Right atrium auricular region (tissue), 2 donors: Measurements from ENCODE around the gene ZNF74. TPM values are rescaled to one million over a fixed set of nuclear protein-coding genes. Genes with fewer than 3 reads are reported as not detected.

Experiments
- DNase-seq: peaks from one replicate; pipeline ENCODE4 v3.0.0-alpha.2; 2019; ENCODE audit warnings: low spot score
- H3K27ac ChIP-seq, 2 donors: fragments of 200-600 bp; sonication (generic); 1 replicate in 1 of 2; 2 replicates in 1 of 2; pipeline ENCODE4 v1.5.1; 2016 to 2019
- H3K27me3 ChIP-seq, 2 donors: fragments of 200-600 bp; sonication (generic); one replicate each; pipeline versions ENCODE4 v1.5.1 to v1.6.0; 2017 to 2019
- H3K36me3 ChIP-seq: fragments of 200-600 bp; sonication (generic); one replicate; pipeline ENCODE4 v1.5.1; 2016
- H3K4me1 ChIP-seq, 2 donors: fragments of 200-600 bp; sonication (generic); one replicate each; pipeline versions ENCODE4 v1.5.1 to v1.6.0; 2017 to 2019
- H3K4me3 ChIP-seq, 2 donors: fragments of 200-600 bp; sonication (generic); 1 replicate in 1 of 2; 2 replicates in 1 of 2; pipeline ENCODE4 v1.5.1; 2017 to 2019; ENCODE audit warnings: mild to moderate bottlenecking in 1 of 2, moderate library complexity in 1 of 2
- H3K9me3 ChIP-seq, 2 donors: fragments of 200-600 bp; sonication (generic); one replicate each; pipeline ENCODE4 v1.5.1; 2019
- total RNA-seq, 2 donors: library from RNA; depleted of rRNA; stranded (reverse); fragments of >200 nt; gene quantifications; one replicate each; pipeline ENCODE4 v1.1.0, GENCODE V29; 2016
- TF ChIP-seq, protein P1 (sequence below), 2 donors: fragments of 200-600 bp; sonication (generic); IDR thresholded peaks; one replicate each; pipeline ENCODE4 v1.5.1; 2019; ENCODE audit warnings: antibody characterized with exemption in 2 of 2

Gene ZNF74
- total RNA-seq, 2 donors from 2014 or later = 5.6 to 6.3 TPM

DNA sequence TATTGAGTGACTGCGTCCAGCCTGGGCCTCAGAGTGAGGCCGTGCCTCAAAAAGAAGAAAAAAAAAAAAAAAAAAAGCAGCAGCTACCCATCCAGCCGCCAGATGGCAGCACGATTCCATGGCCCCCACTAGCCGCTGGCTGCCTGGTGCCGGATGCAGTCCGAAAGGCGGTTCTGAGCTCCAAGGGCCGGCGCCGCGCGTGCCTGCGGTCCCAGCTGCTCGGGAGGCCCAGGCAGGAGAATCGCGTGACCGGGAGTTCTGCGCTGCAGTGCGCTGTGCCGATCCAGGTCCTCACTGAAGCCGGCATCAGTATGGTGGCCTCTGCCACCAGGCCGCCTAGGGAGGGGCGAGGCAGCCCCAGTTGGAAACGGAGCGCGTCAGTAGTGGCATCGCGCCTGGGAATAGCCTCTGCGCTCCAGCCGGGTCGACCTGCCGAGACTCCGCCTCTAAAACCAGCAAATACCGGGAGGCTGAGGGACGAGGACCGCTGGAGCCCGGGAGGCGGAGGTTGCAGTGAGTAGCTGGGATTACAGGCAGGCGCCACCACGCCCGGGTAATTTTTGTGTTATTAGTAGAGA lies 24.3 kb downstream of the ZNF74 start:
- Histone ChIP-seq H3K27me3 (no peaks in the 10 kb centered on the region), H3K9me3 (no peaks in the 10 kb centered on the region), H3K27ac (peak overlapping the region in 1 of 2 donors; percentile 51), H3K36me3 (no peaks in the 10 kb centered on the region), H3K4me1 (peaks cover 0 to 13% of the 10 kb centered on the region in 2 donors), H3K4me3 (peak overlapping the region; percentile 18 to 45)
- peak; percentile 77 for DNase-seq
- TF ChIP-seq, protein P1, sequence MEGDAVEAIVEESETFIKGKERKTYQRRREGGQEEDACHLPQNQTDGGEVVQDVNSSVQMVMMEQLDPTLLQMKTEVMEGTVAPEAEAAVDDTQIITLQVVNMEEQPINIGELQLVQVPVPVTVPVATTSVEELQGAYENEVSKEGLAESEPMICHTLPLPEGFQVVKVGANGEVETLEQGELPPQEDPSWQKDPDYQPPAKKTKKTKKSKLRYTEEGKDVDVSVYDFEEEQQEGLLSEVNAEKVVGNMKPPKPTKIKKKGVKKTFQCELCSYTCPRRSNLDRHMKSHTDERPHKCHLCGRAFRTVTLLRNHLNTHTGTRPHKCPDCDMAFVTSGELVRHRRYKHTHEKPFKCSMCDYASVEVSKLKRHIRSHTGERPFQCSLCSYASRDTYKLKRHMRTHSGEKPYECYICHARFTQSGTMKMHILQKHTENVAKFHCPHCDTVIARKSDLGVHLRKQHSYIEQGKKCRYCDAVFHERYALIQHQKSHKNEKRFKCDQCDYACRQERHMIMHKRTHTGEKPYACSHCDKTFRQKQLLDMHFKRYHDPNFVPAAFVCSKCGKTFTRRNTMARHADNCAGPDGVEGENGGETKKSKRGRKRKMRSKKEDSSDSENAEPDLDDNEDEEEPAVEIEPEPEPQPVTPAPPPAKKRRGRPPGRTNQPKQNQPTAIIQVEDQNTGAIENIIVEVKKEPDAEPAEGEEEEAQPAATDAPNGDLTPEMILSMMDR (IDR thresholded peaks at IDR 0.05) = peak; percentile 81 to 94

DNA sequence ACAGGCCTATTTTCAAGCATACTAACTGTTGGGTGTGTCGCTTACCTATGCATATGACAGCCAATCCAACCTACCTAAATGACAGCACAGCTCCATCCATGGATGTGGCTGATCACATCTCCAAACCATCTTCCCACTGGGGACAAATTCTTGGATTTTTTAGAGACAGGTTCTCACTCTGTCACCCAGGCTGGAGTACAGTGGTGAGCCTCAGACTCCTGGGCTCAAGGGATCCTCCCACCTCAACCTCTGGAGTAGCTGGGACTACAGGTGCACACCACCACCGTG lies 25.7 kb downstream of the ZNF74 start:
- TF ChIP-seq, protein P1 (IDR thresholded peaks at IDR 0.05) = no peak
- H3K4me1 ChIP-seq = peaks cover 0 to 26% of the 10 kb centered on the region in 2 donors
- no peak overlapping the region for H3K4me3 ChIP-seq
- H3K36me3 ChIP-seq = no peaks in the 10 kb centered on the region
- H3K9me3 ChIP-seq = no peaks in the 10 kb centered on the region
- H3K27ac ChIP-seq = no peak overlapping the region
- H3K27me3 ChIP-seq = no peaks in the 10 kb centered on the region
- DNase-seq = no peak

DNA sequence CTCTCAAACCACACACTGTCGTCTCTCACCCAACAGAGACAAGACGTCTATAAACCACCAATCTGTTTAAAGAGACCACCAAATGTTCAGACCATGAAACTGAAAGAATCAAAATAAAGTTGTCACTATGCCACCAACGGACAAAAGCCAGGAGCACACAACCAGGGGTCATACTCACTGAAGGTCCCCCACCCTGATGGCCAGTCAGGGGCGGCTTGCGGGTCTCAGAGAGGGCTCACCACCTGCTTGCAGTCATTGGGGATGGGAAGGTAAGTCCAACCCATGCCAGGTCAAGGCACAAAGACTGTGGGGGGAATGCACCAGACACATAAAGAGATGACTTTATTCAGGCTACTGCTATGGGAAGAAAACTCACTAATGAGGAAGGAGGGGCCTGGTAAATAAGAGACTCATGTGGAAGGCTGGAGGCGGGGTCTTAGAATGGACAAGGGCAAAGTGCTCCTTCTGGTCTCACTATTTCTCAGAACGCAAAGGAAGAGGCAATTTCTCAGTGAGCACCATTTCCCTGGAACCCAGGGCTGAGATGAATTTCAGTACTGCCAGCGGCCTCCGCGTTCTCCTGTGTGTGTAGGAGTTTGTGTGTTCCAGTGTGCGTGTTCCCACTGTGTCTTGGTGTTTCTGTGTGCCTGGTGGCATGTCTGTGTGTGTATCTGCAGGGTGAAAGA lies 26.3 kb downstream of the ZNF74 start:
- TF ChIP-seq, protein P1 (IDR thresholded peaks at IDR 0.05) = no peak
- no peaks in the 10 kb centered on the region for H3K9me3 ChIP-seq
- no peak overlapping the region for H3K27ac ChIP-seq
- H3K4me3 ChIP-seq = no peak overlapping the region
- H3K36me3 ChIP-seq = no peaks in the 10 kb centered on the region
- DNase-seq = no peak
- peaks cover 0 to 33% of the 10 kb centered on the region in 2 donors for H3K4me1 ChIP-seq
- H3K27me3 ChIP-seq = no peaks in the 10 kb centered on the region

DNA sequence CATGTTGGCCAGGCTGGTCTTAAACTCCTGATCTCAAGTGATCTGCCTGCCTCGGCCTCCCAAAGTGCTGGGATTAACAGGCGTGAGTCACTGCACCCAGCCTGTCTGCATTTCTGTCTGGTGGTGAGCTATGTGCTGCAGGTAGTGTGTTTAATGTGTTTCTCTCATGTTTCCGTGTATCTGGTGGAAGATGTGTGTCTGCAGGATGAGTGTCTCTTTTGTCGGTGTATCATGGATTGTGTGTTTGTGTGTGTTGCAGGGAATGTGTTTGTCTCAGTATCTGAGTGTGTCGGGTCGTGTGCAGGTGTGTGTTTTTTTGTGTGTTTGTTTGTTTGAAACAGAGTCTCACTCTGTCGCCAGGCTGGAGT lies 27.5 kb downstream of the ZNF74 start:
- DNase-seq = no peak
- TF ChIP-seq, protein P1 (IDR thresholded peaks at IDR 0.05) = no peak
- no peaks in the 10 kb centered on the region for H3K9me3 ChIP-seq
- H3K27ac ChIP-seq = no peak overlapping the region
- no peaks in the 10 kb centered on the region for H3K36me3 ChIP-seq
- H3K4me3 ChIP-seq = no peak overlapping the region
- no peaks in the 10 kb centered on the region for H3K27me3 ChIP-seq
- H3K4me1 ChIP-seq = peaks cover 0 to 42% of the 10 kb centered on the region in 2 donors

DNA sequence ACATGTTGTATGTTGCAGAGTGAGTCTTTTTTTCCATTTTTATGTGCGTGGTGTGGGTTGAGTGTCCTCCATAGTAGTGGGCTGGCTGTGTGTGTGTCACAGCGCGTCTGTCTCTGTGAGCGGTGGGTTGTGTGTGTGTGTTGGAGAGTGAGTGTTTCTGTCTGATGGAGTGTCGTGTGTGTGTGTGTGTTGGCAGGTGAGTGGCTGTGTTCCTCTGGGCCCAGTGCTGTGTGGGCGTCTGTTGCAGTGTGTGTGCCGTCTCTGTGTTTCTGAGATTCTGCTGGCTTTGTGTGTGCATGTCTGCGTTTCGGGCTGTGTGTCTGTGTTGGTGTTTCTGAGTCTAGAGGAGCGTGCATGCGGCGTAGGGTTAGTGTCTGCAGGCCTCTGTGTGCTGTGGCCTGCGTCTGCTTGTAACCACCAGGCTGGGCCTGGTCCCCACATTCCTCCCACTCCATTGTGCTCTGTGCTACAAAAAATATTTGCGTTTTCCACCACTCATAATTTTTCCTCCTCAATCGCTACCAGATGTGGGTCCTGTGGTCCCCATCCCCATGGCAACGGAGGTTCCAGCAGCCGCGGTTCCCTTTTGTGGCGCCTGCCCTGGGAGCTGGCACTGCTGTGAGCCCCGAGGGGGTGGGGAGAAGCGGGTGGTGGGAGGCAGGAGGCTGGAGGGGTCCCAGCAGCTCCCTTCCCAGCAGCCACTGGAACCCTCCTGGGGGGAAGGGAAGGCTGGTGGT lies 28.5 kb downstream of the ZNF74 start:
- Histone ChIP-seq H3K27me3 (no peaks in the 10 kb centered on the region), H3K36me3 (no peaks in the 10 kb centered on the region), H3K9me3 (no peaks in the 10 kb centered on the region), H3K4me3 (no peak overlapping the region), H3K4me1 (peaks cover 0 to 42% of the 10 kb centered on the region in 2 donors), H3K27ac (no peak overlapping the region)
- TF ChIP-seq, protein P1 (IDR thresholded peaks at IDR 0.05) = no peak
- DNase-seq = no peak
